Measurements from ENCODE around the gene GRAMD1B. TPM values are rescaled to one million over a fixed set of nuclear protein-coding genes. Genes with fewer than 3 reads are reported as not detected.
A peak's percentile ranks its signal among the peaks of the same experiment; 100 is the strongest.

GRAMD1B gene
- total RNA-seq, 1 experiment from 2014 or later, result 5.8 TPM

DNA sequence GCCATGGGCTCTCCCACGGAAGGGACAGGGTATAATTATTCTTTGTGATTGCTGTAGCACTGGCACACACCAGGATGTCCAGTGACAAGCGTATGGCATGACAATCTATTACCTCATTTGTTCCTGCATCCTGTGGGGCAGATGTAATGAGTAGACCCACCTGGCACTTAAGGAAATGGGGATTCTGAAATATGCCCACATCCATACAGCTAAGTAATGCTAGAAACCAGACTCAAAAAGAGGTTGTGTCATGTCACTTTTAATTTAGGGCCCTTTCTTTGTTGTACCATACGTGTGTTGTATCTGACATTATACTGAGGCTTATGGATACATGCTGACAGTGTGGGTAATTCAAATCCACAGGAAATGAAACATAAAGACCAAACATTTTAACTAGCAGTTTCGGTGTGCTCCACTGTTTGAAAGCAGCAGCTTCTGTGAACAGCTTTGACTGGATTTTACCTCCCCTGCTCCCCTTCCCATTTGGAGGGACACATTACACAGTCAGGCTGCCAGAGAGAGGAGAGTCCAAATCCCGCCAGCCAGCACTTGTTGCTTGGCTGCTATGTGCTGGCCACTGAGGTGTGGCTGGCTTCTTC, 21.2 kb downstream of the GRAMD1B start:
- Histone ChIP-seq H3K9me3 (ENCODE audit: insufficient read depth, low read depth) (no peaks in the 10 kb centered on the region), H3K79me2 (ENCODE audit: low read depth) (peaks cover 6% of the 10 kb centered on the region; the same call in 1 of the 2 replicates), H3F3A (ENCODE audit: insufficient read depth, low read depth) (peaks cover 38% of the 10 kb centered on the region), H2AFZ (no peak overlapping the region), H4K20me1 (ENCODE audit: insufficient read depth) (no peaks in the 10 kb centered on the region), H3K4me2 (no peak overlapping the region), H3K27ac (no peak overlapping the region), H3K4me1 (replicated peaks; ENCODE audit: insufficient read depth) (peaks cover 44% of the 10 kb centered on the region), H3K27me3 (ENCODE audit: insufficient read depth, low read depth) (no peaks in the 10 kb centered on the region), H3K4me3 (no peak overlapping the region), H3K9me2 (ENCODE audit: insufficient read depth) (no peaks in the 10 kb centered on the region), H3K36me3 (ENCODE audit: low read depth) (no peaks in the 10 kb centered on the region)
- no peak for TF ChIP-seq EZH2 (IDR thresholded peaks at IDR 0.05; ENCODE audit: low read depth)
- TF ChIP-seq, protein P1, sequence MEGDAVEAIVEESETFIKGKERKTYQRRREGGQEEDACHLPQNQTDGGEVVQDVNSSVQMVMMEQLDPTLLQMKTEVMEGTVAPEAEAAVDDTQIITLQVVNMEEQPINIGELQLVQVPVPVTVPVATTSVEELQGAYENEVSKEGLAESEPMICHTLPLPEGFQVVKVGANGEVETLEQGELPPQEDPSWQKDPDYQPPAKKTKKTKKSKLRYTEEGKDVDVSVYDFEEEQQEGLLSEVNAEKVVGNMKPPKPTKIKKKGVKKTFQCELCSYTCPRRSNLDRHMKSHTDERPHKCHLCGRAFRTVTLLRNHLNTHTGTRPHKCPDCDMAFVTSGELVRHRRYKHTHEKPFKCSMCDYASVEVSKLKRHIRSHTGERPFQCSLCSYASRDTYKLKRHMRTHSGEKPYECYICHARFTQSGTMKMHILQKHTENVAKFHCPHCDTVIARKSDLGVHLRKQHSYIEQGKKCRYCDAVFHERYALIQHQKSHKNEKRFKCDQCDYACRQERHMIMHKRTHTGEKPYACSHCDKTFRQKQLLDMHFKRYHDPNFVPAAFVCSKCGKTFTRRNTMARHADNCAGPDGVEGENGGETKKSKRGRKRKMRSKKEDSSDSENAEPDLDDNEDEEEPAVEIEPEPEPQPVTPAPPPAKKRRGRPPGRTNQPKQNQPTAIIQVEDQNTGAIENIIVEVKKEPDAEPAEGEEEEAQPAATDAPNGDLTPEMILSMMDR (conservative IDR thresholded peaks at IDR 0.05), result no peak
- POLR2A ChIA-PET (ENCODE audit: unreplicated experiment), result no interaction called here
- intact Hi-C loops (cut with micrococcal nuclease; ENCODE audit: unreplicated experiment), result no loop called here
- DNase-seq, result no peak
- CTCF ChIA-PET, result interaction anchor here (0.6 kb wide), 1 partner anchor 131 kb away, joined by 3 read pairs; no protein-coding TSS in a partner anchor
- BruUV-seq (replicated peaks), result no TSS peak

DNA sequence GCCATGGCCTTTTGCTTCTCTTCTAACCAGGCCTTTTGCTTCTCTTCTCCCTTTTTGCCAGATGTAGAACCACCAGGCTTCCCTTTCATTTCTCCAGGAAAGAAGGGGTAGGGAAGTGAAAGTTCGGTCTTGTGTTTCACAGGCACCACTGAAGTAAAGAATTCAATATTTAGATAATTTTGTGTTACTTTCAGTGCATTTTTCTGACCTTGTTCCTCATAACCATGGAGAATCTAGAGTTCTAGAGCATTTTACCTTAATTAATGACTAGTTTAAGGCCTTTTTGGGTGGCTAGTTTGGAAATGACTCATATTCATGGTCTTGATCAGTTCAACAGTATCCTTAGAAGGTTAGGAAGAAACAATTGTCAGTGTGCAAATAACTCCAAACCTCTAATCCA, 22.7 kb downstream of the GRAMD1B start:
- ChIA-PET POLR2A (ENCODE audit: unreplicated experiment) (no interaction called here), CTCF (no interaction called here)
- Histone ChIP-seq H3K27ac (peak overlapping the region; percentile 94), H3K9me2 (ENCODE audit: insufficient read depth) (no peaks in the 10 kb centered on the region), H3K9me3 (ENCODE audit: insufficient read depth, low read depth) (no peaks in the 10 kb centered on the region), H3K79me2 (ENCODE audit: low read depth) (peaks cover 11% of the 10 kb centered on the region), H3K4me1 (replicated peaks; ENCODE audit: insufficient read depth) (peaks cover 55% of the 10 kb centered on the region), H2AFZ (no peak overlapping the region), H3K27me3 (ENCODE audit: insufficient read depth, low read depth) (no peaks in the 10 kb centered on the region), H3F3A (ENCODE audit: insufficient read depth, low read depth) (peaks cover 41% of the 10 kb centered on the region), H3K4me2 (0 out of 2 replicates have a peak overlapping the region, but pooled peaks have one; percentile 14), H3K36me3 (ENCODE audit: low read depth) (no peaks in the 10 kb centered on the region), H3K4me3 (no peak overlapping the region), H4K20me1 (ENCODE audit: insufficient read depth) (no peaks in the 10 kb centered on the region)
- TF ChIP-seq, protein P1 (conservative IDR thresholded peaks at IDR 0.05), result no peak
- no peak for TF ChIP-seq EZH2 (IDR thresholded peaks at IDR 0.05; ENCODE audit: low read depth)
- no TSS peak for BruUV-seq (replicated peaks)
- DNase-seq, result no peak
- intact Hi-C loops (cut with micrococcal nuclease; ENCODE audit: unreplicated experiment), result no loop called here

DNA sequence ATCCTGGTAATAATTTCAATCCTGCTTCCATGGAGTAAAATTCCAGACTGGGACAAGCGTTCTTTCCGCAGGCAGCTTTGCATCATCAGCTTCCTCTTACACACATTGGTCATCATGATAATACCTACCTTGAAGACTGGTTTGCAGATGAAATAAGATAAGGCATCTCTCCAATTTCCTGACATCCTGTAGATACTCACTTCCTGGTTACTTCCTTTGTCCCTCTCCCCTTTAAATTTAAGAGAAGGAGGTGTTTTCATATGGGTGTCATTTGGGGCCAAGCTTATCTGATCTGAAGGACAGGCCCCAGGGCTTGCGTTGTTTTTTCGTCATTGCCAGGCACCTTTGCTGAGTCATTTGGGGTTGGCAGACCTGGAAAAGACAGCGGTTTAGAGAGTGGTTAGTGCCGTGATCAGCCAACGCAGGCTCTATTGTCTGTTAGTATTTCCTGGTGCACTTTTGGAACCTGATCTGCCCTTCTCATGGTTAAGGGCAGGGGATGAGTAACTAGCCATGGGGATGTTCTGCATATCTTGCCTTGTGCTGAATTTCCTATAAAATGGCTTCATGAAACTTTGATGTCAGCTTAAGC, 24.1 kb downstream of the GRAMD1B start:
- Histone ChIP-seq H3K27me3 (ENCODE audit: insufficient read depth, low read depth) (no peaks in the 10 kb centered on the region), H3F3A (ENCODE audit: insufficient read depth, low read depth) (peaks cover 41% of the 10 kb centered on the region), H3K36me3 (ENCODE audit: low read depth) (no peaks in the 10 kb centered on the region), H4K20me1 (ENCODE audit: insufficient read depth) (no peaks in the 10 kb centered on the region), H3K4me1 (replicated peaks; ENCODE audit: insufficient read depth) (peaks cover 55% of the 10 kb centered on the region), H3K4me2 (peak overlapping the region; percentile 70), H3K4me3 (peak overlapping the region; percentile 43; the same call in 1 of the 2 replicates), H3K27ac (peak overlapping the region; percentile 94), H3K9me3 (ENCODE audit: insufficient read depth, low read depth) (no peaks in the 10 kb centered on the region), H2AFZ (peak overlapping the region; percentile 1; the same call in 1 of the 2 replicates), H3K9me2 (ENCODE audit: insufficient read depth) (no peaks in the 10 kb centered on the region), H3K79me2 (ENCODE audit: low read depth) (peaks cover 11% of the 10 kb centered on the region)
- no peak for TF ChIP-seq EZH2 (IDR thresholded peaks at IDR 0.05; ENCODE audit: low read depth)
- TF ChIP-seq, protein P1 (conservative IDR thresholded peaks at IDR 0.05), result no peak
- ChIA-PET CTCF (interaction anchor here (0.8 kb wide), 1 partner anchor 13 kb away, joined by 9 read pairs; no protein-coding TSS in a partner anchor), POLR2A (ENCODE audit: unreplicated experiment) (no interaction called here)
- peak; percentile 88 to 94 for DNase-seq
- intact Hi-C loops (cut with micrococcal nuclease; ENCODE audit: unreplicated experiment), result loop anchor here (1.0 to 2.0 kb wide), 2 partner anchors 16 to 21 kb away; no protein-coding TSS in a partner anchor
- no TSS peak for BruUV-seq (replicated peaks)
